ENCODE measurements around the gene SRRT.
"Not testable (repeated sequence)": the region's sequence is repeated elsewhere in the genome, so short reads cannot be mapped to it uniquely, and the experiment has no call there.

SRRT gene

GRCh38 chr7:100921039-100921438, 46.1 kb downstream of the SRRT start:
- DNase-seq: no peak

GRCh38 chr7:100923616-100924015, 48.7 kb downstream of the SRRT start:
- DNase-seq: not testable (repeated sequence)

- no peak for DNase-seq
Measured at GRCh38 chr7:100929808-100930174, 54.9 kb downstream of the SRRT start.

- no peak for DNase-seq
Measured at GRCh38 chr7:100933734-100934133, 58.8 kb downstream of the SRRT start.

GRCh38 chr7:100935381-100935780, 60.5 kb downstream of the SRRT start:
- not testable (repeated sequence) for DNase-seq

GRCh38 chr7:100936167-100936566, 61.3 kb downstream of the SRRT start:
- DNase-seq: not testable (repeated sequence)

Data from hypothalamus (tissue), 51 donors.